DMS114 treated with DMSO at 0.1 percent for 48 hours (cell line): ENCODE data around the gene JARID2.

Experiments used
- DNase-seq: peaks from one replicate; lab custom pipeline; 2025; ENCODE audit not compliant: unreplicated experiment; lab: John Stamatoyannopoulos, UW

The JARID2 gene

DNA sequence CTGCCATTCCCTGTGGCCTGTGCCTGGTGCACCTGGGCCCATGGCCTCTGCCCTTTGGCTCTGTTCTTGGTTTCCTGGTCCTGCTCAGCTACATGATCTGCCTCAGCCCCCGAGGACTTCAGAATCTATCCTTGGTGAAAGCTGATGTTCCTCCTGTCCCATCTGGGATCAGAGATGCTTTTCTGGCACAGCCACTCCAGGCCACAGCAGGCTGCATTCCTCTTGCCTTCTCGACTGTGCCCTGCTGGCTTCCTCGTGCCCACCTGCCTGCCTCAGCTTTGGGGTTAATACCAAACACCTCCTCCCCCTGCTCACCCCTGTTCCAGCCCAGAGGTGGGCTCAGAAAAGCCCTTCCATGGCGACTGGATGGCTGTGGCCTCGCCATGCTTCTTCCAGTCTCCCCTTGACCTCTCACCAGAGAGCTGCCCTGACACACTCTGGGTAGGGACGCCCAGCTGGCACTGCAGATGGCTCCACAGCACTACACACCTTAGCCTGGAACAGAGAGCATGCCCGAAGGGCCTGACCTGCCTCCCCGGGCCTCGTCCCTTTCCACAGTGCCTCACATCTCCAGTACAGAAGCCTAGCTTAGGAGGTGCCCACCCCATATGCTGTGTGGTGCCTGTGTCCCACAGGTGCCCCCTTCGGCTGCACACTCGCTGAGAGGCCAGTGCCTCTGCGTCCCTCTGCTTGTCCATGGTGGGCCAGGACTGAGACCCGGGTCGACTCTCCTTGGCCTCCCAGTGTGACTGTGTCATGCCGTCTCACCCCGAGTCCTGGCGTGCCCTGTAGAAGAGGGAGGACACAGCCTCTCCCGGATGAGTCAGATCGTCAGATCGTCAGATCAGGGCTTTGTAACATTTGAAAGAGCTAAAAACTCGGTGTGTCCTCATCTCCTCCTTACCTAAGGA is 268.2 kb downstream of the JARID2 start:
- no peak for DNase-seq

DNA sequence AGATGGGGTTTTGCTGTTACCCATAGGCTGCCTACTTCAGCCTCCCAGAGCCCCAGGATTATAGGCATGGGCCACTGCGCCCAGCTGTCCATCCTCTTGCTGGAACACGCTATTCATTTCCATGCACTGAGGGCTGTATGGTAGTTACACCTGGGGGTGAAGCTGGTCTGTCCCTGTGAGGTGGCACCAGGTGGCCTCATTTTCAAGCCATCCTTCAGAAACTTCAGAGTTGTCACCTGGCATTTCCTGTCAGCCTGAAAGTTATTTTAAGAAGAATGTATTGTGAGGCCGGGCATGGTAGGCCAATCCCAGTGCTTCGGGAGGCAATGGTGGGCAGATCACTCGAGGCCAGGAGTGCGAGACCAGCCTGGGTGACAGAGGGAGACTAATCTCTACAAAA is 269.4 kb downstream of the JARID2 start:
- DNase-seq: no peak

DNA sequence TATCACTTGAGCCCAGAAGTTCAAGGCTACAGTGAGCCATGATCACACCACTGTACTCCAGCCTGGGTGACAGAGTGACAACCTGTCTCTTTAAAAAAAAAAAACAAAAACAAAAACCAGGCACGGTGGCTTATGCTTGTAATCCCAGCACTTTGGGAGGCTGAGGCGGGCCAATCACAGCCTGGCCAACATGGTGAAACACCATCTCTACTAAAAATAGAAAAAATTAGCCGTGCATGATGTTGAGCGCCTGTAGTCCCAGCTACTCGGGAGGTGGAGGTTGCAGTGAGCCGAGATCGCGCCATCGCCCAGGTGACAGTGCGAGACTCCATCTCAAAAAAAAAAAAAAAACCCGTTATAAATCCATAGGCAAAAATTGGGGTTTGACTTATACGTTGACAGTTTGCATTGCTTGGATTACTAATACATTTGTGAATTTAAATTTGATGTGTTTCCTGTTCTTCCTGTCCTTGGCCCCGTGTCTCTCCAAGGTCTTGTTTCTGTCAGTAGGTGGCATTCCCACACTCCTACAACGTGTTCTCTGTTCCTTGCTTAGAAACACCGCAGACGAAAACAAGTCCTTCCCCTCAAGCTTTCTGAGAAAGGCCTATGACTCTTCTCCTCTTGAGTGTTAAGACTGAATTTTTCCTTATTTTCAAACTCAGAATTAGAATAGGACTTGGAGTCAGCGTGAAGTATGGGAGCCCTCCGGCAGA is 269.9 kb downstream of the JARID2 start:
- DNase-seq: no peak

DNA sequence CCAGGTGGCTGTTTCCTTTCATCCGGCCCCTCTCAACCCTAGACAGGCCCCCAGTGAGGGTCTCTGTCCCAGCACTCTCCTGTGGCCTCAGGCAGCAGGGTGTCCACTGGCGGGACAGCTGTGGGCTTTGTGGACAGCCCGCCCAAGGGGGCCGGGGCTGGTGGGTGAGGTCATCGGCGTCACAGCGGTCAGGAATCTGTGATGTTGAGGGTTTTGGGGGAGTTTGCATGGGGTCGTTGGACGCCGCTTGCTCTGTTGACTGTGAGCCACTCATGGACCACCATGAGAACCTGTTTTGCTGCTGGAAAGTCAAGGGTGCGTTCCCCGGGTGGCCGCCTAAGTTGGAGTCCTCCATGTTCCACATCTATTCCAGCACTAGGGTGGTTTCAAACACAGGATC is 270.5 kb downstream of the JARID2 start:
- no peak for DNase-seq

DNA sequence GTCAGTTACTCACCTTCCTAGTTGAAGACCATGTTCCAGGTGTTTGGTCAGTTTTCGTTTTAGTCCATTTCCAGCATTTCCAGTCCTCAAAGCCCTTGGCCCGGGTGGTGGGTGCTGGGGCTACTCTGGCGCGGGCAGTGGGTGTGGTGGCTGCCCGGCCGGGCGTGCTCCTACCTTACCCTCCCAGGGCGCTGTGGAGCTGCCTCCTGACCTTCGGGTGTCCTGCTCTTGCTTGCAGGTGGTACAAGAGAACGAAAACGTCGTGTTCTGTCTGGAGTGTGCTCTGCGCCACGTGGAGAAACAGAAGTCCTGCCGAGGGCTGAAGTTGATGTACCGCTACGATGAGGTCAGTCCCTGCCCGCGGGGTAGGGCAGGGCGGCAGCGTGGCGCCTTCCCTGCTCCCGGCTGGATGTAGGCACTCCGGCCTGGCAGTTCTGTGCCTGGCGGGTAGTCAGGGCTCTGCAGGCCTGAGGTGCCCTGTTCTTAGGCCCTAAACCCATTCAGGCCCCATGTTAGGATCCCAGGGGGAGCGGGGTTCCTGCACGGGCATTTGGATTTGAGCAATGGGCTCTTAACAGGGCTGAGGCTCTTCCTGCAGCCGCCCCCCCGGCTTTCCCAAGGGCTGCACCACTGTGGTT is 271.2 kb downstream of the JARID2 start:
- no peak for DNase-seq

DNA sequence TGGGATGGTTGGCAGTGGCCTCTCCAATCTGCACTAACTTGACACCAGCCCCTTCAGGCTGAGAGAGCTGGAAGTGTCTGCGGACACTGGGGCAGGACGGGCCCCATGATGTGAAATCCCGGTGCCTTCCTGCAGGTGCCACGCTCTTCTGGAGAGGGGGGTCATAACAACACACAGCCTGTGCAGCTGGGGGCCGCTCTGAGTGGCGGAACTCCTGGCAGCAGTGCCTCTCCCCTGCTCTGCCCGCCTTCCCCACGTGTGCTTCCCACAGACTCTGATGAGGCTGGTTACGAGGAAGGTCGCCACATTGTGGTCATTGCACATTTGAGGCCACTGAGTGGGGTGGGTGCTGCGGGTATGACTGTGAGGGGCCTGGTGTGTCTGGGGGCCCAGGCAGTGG is 271.7 kb downstream of the JARID2 start:
- DNase-seq: no peak

DNA sequence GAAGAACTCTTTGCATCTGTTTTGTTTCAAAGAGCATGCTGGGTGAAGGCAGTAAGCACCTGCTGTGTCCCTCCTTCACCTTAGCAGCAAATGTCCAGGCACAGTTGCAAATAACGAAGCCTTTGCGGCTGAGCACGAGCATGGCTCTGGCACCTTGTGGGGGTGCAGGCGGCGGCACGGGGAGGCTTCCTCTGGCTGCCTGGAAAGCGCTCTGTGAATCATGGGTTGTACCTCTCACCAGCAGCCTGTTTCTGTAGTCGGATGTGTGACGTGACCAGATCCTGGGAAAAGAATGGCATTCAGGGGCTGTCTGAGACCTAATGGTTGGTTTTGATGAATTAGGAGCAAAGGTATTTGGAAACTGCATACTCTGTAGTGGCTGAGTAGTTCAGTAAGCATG is 272.2 kb downstream of the JARID2 start:
- no peak for DNase-seq

DNA sequence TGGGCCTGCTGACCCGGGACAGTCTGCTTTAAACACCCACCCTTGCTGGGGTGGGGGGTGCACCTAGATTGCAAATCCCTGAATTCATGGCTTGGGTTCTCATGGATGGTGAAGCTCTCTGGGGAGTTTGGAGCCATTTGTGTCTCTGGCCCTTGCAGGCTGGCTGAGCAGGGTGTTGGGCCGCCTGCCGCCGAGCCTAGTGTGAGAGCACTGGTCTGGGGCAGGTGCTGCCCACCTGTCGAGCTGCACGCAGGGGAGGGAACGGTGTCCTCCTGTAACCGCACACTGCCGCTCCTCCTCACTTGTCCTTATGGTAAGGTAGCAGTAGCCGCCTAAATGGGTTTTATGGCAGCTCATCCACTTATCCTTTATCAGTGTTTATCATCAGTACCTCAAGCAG is 273.0 kb downstream of the JARID2 start:
- DNase-seq: no peak

DNA sequence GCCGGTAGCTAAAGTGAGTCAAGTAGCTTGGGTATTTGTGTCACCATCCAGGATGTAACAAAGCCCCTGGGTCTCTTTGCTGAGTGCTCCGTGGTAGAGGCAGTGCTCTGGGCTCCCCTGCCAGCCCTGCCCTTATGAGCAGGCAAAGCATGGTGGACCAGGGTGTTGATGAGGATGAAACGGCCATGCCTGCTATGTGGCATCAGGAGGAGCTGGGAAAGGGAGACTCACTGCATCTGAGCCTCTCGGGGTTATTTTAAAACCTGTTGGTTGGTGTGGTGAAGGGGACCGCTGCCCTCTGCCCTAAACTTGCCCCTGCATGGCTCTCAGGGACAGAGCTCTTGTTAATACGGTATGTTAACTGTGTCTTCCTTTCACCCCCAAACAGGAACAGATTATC is 273.8 kb downstream of the JARID2 start:
- DNase-seq: no peak

DNA sequence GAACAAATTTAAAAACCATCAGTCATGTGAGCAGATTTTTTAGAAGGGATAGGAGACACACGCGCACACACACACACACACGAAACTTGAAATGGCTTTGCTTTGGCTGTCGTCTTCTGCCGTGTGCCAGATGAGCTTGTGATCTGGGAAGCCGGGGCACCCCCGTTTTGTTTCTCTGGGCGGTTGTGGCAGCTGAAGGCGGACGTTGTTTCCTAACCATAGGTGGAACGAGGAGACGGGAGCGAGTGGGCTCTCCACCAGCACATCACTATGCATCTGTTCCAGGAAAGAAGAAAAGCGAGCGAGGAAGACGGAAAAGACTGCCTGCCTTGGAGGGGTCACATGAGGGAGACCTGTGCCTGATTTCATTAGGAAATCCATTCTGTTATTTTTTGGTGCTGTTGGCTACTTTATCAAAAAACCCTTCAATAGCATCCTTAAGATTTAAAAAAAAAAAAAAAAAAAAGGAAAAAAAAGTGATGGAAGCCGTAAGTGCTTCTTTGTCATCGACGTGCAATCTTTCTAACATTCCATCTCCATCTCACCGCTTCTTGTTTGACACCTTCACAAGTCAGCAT is 274.8 kb downstream of the JARID2 start:
- DNase-seq: no peak

DNA sequence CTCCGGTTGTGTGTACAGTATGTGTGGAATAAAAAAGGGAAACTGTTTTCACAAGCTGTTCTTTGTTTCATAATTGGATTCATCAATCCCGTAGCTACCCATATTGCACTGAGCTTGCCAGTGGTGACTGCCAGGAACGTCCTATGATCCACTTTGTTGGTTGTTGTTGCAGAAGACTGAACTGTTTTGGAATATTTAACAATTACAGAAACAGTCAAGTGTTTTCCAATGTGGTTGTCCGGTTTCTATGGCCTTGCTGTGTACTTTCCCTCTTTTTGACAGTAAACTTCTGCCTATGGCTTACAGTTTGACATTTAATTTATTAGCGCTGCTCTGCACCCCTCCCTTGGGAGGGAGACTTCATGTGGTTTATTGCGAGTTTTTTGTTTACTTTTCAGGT is 275.7 kb downstream of the JARID2 start:
- no peak for DNase-seq

DNA sequence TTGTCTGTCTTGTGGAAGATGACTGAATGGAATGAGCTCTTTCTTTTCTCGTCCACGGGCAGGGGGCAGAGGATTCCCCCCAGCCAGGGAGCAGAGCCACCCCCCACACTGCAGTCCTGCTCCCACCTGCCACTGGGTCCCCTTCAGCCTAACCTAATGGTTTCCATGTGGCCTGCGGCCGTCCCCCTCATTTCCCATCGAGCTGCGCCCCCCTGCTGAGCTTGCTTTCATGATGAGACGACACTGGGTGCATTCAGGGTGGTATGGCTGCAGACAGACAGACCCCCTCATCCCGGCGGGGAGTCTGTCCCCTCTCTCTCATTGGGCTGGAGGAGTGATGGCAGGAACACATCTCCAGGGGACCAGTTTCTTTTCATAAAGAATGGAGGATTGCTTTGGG is 276.2 kb downstream of the JARID2 start:
- DNase-seq: no peak

DNA sequence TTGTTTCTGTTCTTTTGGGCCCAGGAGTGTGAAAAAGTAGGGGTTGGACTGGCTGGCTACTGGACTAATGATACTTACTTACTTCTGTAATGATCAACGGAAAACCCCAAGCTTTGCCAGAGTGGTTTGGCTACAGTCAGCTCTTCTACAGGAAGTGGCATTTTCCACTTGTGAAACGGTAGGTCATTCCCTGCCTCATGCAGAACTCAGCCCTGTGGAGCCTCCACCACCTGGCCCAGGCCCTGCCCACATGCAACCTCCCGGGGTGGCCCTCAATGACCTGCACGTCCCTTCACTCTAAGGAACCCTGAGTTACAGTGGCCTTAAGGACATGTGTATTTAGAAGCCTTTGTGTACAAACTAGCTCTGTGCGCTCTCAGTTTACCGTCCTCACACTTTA is 276.6 kb downstream of the JARID2 start:
- no peak for DNase-seq

DNA sequence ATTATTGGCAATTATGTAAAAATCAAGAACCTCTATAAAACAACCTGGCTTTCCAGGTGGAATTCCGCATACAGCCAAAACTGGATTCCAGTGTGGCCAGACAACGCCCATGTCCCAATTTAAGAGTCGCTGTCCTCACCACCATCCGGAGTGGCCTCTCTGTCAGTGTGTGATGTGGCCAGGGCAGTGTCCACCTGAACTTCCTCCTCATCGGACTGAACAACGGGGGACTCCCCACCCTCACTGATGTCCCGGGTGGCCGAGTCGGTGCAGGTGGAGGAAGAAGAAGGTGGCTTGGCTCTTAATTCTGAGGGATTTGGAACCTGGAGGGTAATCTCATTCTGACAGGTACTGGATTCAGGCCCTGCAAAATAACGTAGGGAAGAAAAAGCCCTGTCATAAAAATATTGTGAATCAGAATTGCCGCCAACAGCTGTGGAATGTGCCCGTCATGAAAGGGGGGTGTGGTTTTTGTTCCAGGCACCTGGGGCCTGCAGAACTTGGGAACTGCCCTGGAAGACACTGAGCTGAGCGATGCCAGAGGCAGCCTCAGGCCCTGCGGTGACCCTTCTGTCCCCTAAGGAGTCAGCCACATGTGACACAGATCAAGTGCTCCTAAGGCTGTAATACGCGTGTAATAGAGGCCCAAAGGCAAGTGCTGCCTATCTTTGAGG is 277.1 kb downstream of the JARID2 start:
- DNase-seq: no peak

DNA sequence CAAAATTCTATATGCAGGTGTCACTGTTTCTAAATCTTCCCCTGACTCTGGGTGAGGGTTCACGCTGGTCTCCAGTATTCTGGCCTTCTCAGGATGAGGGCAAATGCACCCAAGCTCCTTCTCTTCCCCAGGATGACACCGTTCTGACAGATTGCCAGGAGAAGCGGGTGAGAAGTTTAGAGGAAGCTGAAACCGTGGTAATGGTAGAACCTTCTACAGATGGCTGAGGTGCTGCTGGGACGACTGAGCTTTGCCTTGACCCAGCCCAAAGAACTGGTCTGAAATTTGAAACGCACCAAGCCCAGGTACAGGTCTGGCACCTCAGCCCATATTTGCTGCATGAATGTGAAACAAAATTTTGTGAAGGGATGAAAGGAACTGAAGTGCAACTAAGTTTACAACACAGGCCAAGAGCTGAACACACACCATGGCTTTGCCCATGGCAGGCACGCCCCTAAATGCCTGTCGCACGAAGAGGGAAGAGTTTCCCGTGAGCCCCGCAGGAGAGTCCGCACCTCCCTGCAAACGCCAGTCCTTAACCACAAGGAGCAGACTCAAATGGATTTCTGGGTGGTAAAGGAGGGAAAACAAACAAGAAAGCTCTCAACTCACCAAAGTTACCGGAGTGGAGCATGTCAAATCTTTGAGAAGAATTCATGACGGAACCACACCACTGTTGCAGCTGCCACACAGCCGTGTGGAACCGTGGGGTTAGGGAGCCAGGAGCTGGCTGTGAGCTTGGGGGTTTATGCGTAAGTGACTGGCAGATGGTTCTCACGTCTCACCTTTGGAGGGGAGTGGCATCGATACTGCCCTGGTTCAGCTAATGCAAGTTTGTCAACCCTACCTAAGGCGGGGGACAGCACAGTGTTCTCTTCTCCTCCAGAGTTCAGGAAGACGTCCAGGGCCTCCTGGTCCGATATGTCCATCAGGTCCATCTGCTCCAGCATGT is 278.1 kb downstream of the JARID2 start:
- no peak for DNase-seq

DNA sequence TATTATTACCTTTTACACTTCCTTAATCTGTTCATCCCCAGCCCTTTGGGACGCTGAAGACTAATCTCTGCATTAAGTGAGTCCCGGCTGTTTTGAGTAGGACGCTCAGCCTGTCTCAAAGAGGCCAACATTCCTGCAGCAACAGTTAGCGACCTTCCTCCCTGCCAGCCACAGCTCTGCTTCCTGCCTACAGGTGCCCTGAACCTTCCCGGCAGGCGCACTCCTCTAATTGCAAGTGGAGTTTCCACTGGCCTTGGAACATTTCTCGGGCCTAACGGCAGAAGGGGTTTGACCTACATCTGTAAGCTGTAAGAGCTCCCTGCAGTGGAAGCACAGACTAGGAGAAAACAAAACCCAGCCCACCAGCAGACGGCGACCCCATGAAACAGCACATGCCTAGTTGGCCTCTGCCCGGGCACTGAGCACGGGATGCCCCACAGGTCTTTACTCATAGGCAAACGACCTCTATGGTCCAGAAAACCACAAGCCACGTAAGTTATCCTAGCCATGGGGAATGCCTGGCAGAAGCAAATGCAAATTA is 279.1 kb downstream of the JARID2 start:
- no peak for DNase-seq

DNA sequence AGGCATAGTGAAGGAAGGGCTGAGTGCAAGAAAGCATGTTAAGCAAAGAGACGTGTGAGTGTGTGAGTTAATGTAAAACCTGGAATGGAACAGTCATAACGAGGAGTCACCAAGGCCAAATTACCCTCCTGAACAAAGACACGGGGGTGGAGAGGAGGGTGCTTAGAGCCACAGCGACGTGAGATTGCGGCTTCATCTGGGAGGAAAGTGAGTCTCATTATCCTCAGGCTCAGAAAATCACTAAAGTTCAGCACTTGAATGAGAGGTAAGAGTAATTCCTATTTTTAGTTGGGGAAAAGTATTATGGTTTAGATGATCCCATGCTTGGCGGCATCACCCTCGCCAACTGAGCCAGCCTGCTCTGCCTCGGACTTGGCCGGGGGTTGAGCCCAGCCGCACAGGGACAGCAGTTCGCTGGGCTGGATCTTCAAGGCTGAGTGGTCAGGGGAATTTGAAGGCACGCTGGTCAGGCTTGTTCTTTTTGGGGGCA is 280.4 kb downstream of the JARID2 start:
- DNase-seq: no peak

DNA sequence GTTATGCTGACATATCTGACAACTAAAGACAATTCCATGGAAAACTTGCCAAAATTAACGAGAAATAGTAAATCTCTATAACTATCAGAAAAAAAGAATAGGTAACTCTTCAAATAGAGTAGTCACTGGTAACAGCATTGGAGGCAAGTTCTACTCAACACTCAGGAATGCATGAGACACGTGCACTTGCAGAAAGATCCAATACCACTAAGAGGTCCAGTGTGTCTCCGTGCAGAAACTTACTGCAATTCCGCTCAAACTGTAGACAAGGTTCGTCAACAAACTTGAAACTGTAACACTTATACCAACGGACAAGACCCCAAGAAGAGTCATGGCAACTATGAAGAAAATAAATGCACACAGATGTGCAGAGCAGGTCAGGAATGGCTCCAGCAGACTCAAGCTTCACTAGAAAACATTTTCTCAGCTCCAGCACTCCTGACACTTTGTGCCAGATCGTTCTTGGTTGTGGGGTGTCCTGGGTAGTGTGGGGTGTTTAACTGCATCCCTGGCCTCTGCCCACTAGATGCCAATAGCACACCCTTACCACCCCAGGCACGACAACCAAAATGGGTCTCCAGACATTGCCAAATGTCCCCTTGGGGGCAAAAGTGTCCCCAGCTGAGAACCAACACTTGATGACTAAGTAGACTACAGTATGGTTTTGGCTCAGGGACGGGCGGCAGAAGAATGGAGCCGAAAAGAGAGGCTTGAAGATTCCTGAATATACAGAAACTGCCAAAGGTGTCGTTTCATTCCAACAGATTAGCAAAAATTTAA is 282.2 kb downstream of the JARID2 start:
- no peak for DNase-seq

DNA sequence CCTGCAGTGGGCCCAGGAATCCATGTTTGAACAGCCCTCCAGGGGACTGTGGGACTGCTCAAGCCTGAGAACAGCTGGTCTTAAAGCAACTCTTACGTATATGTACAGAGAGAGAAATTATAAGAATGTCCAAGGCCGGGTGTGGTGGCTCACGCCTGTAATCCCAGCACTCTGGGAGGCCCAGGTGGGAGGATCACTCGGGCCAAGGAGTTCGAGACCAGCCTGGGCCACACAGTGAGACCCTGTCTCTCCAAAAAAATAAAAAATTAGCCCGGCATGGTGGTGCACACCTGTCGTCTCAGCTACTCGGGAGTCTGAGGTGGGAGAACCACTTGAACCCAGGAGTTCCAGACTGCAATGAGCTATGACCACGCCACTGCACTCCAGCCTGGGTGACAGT is 283.0 kb downstream of the JARID2 start:
- DNase-seq: no peak
